GM12891 (cell line): ENCODE measurements around the gene NEK2.

Source experiments
- PAX5 ChIP-seq: IDR thresholded peaks from 2 replicates; pipeline ENCODE4 v1.6.1; 2011; ENCODE audit warnings: low read length, moderate library complexity, mild to moderate bottlenecking; ENCODE audit not compliant: insufficient read depth, severe bottlenecking
- POLR2A ChIP-seq: IDR thresholded peaks from 2 replicates; pipeline ENCODE4 v1.6.1; 2011; ENCODE audit warnings: low read depth, low read length, control low read depth
- TAF1 ChIP-seq: IDR thresholded peaks from 2 replicates; pipeline ENCODE4 v1.6.1; 2011; ENCODE audit warnings: low read depth, low read length, control low read depth

DNA sequence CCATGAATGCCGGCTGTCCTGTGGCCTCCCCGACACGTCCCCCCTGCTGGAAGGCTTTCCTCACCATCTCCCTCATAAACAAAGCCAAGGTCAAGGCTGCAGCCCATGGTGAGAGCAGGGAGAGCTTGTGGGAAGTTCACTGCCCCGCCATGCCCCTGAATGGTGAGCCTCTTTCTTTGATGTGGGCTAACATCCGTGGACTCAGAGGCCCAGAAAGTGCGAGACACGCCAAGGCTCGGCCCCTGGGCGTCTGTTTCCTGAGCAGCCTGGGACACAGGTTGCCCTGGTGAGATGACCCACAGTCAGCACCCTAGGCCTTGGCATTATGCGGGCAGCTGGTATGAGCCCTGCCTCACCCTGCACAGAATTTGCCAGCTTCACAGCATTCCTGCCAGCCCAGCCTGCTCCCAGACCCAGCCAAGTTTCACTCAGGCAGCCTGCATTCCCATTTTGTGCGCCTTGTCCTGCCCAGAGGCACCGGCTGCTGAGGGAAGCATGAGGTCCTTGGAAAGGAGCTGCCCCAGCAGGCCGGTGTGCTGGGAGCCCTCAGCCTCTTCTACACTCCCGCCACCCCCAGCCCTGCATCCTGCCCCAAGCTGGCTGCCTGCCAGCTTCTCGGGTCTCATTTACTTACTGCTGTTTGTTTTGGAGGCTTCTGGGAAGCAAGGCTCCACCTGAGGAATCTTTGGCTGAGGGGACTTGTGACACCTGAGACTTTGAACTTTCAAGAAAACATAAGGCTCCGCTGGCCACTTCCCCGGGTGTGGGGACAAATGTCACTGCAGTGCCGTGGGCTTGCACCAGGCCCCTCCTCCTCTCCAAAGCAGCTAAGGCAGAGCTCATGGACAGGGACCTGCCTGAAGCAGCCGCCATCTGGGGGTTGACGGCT lies 31.9 kb downstream of the NEK2 start:
- no peak for TF ChIP-seq PAX5
- no peak for TF ChIP-seq POLR2A
- TF ChIP-seq TAF1 = no peak
